NT2/D1 (cell line): ENCODE results near the gene THSD7A.

Source experiments
- DNase-seq: peaks from one replicate; pipeline ENCODE4 v3.0.0-alpha.2; 2011; ENCODE audit warnings: low read depth, low spot score
- H3K27me3 ChIP-seq: 2 replicates; pipeline ENCODE4 v1.6.0; 2011; ENCODE audit warnings: mild to moderate bottlenecking; ENCODE audit not compliant: insufficient read length, insufficient read depth
- H3K36me3 ChIP-seq: 2 replicates; pipeline ENCODE4 v1.6.1; 2011; ENCODE audit warnings: mild to moderate bottlenecking, low read length, mixed read lengths; ENCODE audit not compliant: insufficient read depth, insufficient read length
- H3K4me1 ChIP-seq: 2 replicates; pipeline ENCODE4 v1.5.1; 2011; ENCODE audit not compliant: insufficient read depth, insufficient read length
- H3K4me3 ChIP-seq: 2 replicates; pipeline ENCODE4 v1.5.1; 2011; ENCODE audit warnings: low read depth; ENCODE audit not compliant: insufficient read length
- H3K9ac ChIP-seq: 2 replicates; pipeline ENCODE4 v1.6.0; 2011; ENCODE audit warnings: low read depth; ENCODE audit not compliant: insufficient read length
- H3K9me3 ChIP-seq: 2 replicates; pipeline ENCODE4 v1.5.1; 2011; ENCODE audit warnings: mild to moderate bottlenecking, low read length; ENCODE audit not compliant: insufficient read depth
- SUZ12 ChIP-seq: IDR thresholded peaks from 2 replicates; pipeline ENCODE4 v1.6.1; 2011; ENCODE audit not compliant: insufficient read length, insufficient read depth; ENCODE audit errors: extremely low read depth
- YY1 ChIP-seq: IDR thresholded peaks from 2 replicates; pipeline ENCODE4 v1.6.1; 2011; ENCODE audit not compliant: insufficient read length, insufficient read depth
- ZNF274 ChIP-seq: IDR thresholded peaks from 2 replicates; pipeline ENCODE4 v1.6.1; 2011; ENCODE audit warnings: mild to moderate bottlenecking, low read depth, low read length

The THSD7A gene

DNA sequence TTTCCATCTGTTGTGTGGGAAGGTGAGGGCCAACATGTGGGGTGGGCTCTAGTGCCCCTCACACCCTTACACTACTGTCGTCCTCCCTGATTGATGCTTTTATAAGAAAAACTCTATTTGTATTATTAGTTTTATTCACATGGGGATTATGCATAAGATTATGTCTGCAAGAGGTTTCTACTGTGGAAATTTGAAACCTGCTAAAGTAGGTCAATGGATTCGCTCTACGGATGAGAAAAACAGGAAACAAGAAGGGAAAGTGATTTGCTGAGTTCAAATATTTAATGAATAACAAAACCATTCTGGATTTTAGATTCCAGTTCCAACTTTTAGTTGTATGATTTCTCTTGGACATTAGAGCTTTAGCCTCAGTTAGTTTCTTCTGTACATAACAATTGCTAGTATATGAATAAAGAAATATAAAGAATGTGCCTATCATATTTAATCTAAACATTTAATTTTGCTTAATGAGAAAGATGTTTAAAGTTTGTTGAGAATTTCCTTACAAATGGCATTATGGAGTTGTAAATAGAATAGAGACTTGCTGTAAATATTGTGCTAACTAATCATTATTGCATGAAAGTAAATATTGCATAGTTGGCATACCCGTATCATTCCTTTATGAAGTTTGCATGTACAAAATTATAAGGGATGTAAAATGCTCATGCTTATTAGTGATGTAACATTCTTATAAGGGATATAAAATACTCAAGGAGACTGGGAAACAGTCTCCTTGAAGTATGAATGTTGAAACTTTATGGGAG lies 193.8 kb downstream of the THSD7A start:
- no peak overlapping the region for H3K4me3 ChIP-seq
- H3K9me3 ChIP-seq: no peaks in the 10 kb centered on the region
- no peak for TF ChIP-seq SUZ12
- no peak for TF ChIP-seq ZNF274
- TF ChIP-seq YY1: no peak
- no peak for DNase-seq
- no peak overlapping the region for H3K9ac ChIP-seq
- H3K36me3 ChIP-seq: no peaks in the 10 kb centered on the region
- H3K27me3 ChIP-seq: no peaks in the 10 kb centered on the region
- no peaks in the 10 kb centered on the region for H3K4me1 ChIP-seq

GRCh38 chr7:11636274-11636673 lies 195.7 kb downstream of the THSD7A start:
- no peak for DNase-seq
- Histone ChIP-seq H3K9me3 (no peaks in the 10 kb centered on the region), H3K4me1 (no peaks in the 10 kb centered on the region), H3K27me3 (no peaks in the 10 kb centered on the region), H3K36me3 (no peaks in the 10 kb centered on the region), H3K9ac (no peak overlapping the region), H3K4me3 (no peak overlapping the region)
- TF ChIP-seq SUZ12: no peak
- TF ChIP-seq YY1: no peak

GRCh38 chr7:11633310-11633709 lies 198.7 kb downstream of the THSD7A start:
- no peak for DNase-seq
- TF ChIP-seq YY1 (no peak), ZNF274 (no peak), SUZ12 (no peak)
- no peak overlapping the region for H3K4me3 ChIP-seq

GRCh38 chr7:11630355-11630754 lies 201.6 kb downstream of the THSD7A start:
- H3K9ac ChIP-seq: no peak overlapping the region
- no peak for TF ChIP-seq ZNF274
- no peak for TF ChIP-seq SUZ12
- TF ChIP-seq YY1: no peak
- H3K4me1 ChIP-seq: no peaks in the 10 kb centered on the region
- H3K9me3 ChIP-seq: no peaks in the 10 kb centered on the region
- H3K4me3 ChIP-seq: no peak overlapping the region
- no peaks in the 10 kb centered on the region for H3K36me3 ChIP-seq
- no peak for DNase-seq
- no peaks in the 10 kb centered on the region for H3K27me3 ChIP-seq

More at GRCh38 chr7:11633310-11633709, 198.7 kb downstream of the THSD7A start:
- no peak overlapping the region for H3K9ac ChIP-seq
- no peaks in the 10 kb centered on the region for H3K9me3 ChIP-seq
- H3K27me3 ChIP-seq: no peaks in the 10 kb centered on the region
- no peaks in the 10 kb centered on the region for H3K4me1 ChIP-seq
- no peaks in the 10 kb centered on the region for H3K36me3 ChIP-seq

- TF ChIP-seq ZNF274 (no peak), YY1 (no peak), SUZ12 (no peak)
These were observed 206.3 kb downstream of the THSD7A start for GRCh38 chr7:11625669-11626068.

DNA sequence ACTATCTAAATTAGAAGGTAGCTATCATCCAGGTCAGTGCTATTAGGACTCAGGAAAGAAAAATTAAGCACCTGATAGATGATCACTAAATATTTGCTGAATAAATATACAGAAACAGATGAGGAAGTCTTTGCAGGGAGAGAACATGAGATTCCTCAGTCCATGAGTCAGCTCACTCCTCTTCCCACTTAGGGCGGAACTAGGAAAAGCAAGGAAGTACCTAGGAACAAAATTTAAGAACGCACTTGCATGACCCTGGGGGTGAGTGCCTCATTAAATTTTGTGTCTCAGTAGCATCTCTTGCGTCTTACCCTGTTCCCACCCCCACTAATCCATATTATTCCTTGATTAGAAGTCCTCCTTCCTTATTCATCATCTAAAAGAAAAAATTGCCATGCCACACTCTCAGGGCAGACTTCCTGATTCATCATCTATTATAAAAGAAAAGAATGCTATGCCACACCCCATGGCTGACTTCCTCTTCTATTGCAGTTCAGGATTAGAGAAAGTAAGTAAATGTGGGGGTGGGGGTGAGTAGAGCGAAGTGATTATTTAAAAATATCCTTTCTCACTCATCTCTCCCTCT lies 208.8 kb downstream of the THSD7A start:
- no peaks in the 10 kb centered on the region for H3K27me3 ChIP-seq
- no peak for DNase-seq
- TF ChIP-seq ZNF274 (no peak), SUZ12 (no peak), YY1 (no peak)

More at GRCh38 chr7:11625669-11626068, 206.3 kb downstream of the THSD7A start:
- H3K9me3 ChIP-seq: no peaks in the 10 kb centered on the region; the same call in 1 of the 2 replicates
- no peaks in the 10 kb centered on the region for H3K4me1 ChIP-seq
- no peak overlapping the region for H3K4me3 ChIP-seq
- H3K27me3 ChIP-seq: no peaks in the 10 kb centered on the region
- H3K36me3 ChIP-seq: no peaks in the 10 kb centered on the region
- no peak overlapping the region for H3K9ac ChIP-seq
- no peak for DNase-seq

More for the DNA sequence above, 208.8 kb downstream of the THSD7A start:
- Histone ChIP-seq H3K4me1 (no peaks in the 10 kb centered on the region), H3K9ac (no peak overlapping the region), H3K9me3 (no peaks in the 10 kb centered on the region; the same call in 1 of the 2 replicates), H3K36me3 (no peaks in the 10 kb centered on the region), H3K4me3 (no peak overlapping the region)
